NCI-H187 treated with DMSO at 0.1 percent for 48 hours (cell line): Measurements from ENCODE around the gene MEDAG.

Experiments used
- DNase-seq: peaks from one replicate; lab custom pipeline; 2025; lab: John Stamatoyannopoulos, UW

MEDAG gene

DNA sequence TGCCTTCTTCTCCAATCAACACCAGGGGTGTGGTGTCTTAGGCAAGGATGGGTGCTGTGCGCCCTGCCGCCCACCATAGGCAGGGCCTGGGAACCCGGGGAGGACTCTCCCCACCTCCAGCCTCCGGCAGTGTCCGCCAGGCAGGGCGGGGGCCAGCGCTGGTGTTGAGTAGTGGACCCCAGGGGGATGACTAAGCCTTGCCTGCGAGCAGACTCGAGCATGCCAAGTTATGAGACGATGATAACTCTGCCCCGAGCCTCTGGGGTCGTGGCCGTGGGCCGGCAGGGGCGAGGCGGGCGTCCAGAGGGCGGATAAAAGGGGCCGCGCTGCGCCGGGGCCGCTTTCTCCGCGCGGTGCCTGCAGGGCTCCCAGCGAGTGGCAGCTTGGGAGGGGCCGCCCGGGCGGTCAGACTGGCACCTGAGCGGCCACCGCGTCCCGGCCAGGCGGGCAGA lies at the start of gene MEDAG:
Gene MEDAG (plus strand): TSS at position 340 of the 452 bp plus-strand sequence. CDS start 245 bp downstream, outside the sequence.
- DNase-seq = no peak

DNA sequence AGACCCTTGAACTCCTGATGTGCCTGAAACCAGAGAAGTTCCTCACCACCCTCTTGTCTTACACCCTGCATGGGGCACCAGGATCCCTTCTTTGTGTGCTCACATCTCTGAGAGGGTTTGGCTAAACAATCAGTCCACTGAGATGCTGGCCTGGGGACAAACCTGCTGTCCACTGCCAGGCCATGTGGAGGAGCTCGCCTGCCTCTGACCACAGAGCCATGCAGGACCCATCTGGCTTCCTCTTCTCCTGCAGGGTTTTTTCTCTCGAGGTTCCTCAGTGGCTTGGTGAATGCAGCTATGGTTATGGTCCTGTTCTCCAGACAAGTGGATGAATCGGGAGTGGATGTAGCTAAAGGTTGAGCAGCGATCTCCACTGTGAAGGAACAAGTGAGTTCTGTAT lies 49.1 kb upstream of the MEDAG start:
- DNase-seq = no peak

DNA sequence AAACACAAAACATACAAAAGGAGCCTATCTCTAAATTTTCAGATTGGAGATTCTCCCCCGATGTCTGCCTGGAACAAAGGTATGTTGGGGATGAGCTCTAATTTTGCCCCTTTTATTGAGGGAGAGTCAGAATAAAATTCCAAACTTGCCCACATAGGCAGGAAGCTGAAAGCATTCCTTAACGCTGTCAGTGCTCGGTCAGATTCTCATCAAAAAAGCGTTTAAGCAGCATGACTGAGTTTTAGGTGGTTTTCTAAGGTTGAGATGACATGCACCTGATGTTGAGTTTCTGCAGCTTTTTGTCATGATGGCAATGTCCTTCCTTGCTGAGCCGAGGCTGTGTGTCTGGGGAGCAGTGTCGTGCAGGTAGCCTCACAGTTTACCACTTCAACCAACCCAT lies 48.4 kb upstream of the MEDAG start:
- DNase-seq = no peak

DNA sequence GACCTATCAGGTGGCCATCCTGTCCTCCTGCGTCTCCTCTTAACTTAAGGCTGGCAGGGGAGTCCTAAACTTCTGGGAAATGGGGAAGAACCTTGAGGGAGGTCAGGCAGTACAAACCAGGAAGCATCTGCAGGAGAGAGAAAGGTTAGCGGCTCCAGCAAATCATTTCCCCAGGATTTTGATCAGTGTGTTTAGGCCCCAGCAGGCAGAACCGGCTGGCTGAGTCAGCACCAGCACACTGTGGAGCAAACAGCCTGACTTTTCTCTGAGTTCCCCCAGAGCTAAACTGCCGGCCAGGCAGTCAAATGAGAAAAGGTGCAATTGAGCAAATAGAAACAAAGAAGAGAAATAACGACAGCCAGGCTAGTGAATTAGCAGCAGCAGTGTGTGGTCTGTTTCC lies 46.7 kb upstream of the MEDAG start:
- DNase-seq = no peak

DNA sequence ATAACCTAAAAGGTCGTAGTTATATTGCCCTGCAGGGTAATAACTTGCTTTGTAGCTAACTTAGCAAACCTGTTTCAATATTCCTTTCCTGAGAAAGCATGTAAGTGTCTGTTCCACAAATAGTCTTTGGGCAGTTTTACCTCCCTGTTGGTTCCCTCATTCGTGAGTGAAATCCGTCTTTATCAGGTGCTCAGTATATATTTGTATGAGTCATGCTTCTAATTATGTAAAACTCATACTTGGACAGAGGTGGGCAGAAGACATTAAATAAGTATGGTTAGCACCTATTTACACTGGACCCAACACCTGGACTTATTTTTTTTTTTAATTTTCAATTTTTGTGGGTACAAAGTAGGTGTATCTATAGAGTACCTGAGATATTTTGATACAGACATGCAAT lies 44.9 kb upstream of the MEDAG start:
- no peak for DNase-seq

DNA sequence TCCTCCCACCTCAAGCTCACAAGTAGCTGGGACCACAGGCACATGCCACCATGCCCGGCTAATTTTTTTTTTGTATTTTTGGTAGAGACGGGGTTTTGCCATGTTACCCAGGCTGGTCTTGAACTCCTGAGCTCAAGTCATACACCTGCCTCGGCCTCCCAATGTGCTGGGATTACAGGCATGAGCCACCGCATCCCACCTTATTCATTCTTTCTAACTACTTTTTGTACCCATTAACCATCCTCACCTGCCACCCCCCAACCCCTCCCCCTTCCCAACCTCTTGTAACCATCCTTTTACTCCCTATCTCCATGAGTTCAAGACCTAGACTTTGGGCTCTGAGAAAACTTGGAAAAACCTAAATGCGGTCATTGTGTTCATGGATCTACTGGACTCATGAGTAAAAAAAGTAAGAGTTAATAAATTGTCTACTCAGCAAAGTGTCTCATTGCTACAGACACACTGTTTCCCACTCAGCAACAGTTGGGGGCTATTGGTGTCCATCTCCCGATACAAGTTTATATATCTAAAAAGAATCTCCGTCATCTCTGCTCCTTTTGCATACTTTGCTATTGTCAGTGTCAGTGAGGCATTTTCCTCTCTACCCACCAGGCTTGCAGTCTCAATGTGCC lies 44.1 kb upstream of the MEDAG start:
- no peak for DNase-seq

DNA sequence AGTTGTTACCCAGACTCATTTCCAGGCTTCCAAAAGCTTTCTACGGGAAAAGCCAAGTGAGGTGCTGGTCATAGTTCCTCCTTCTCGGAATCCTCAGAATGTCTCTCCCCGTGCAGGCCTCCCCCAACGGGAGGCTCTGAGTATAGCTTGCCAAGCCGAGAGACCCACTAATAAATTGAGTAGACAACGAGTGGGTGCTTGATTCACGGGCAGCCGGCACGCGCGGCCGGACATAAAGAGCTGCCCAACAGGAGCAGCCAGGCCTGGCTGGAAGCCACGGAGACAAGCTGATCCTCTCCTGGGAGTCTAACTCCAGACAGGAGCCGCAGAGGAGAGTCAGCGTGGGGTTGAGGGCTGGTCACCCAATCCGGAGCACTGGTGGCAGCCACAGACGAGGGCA lies 43.4 kb upstream of the MEDAG start:
- no peak for DNase-seq

DNA sequence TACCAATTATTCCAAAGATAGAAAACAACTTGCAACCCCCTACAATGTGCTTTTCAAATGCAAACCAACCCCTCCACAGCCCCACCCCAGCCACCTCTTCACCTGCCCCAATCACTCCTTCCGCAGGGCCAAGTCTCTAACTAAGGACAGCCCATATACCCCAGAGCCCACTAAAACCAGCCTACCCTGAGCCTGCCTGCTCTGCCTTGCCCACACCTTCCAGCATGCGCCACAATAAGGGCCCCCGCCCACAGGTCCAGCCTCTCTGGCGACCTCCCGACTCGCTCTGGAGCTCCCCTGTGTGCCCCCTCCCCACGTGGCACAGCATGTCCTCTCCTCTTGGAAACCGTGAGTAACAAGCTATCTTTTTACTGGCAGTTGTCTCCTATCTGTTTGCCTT lies 42.8 kb upstream of the MEDAG start:
- no peak for DNase-seq

DNA sequence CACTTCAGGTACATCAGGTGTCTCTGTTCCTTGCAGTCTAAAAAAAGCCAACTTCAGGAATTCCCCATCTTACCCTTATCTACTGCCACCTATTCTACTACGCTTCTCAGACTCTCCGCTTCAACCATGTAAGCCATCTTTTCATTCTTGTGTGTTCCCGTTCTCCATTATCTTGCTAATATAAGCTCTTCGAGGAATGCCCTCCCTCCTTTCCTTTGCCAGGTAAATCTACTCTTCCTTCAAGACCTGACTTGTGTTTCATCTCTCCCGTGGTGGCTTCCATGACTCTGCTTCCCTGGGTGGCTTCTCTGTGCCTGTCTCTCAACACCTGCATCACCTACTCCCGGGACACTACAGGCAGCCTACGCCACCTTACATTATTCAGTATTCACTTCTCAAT lies 42.3 kb upstream of the MEDAG start:
- DNase-seq = no peak

DNA sequence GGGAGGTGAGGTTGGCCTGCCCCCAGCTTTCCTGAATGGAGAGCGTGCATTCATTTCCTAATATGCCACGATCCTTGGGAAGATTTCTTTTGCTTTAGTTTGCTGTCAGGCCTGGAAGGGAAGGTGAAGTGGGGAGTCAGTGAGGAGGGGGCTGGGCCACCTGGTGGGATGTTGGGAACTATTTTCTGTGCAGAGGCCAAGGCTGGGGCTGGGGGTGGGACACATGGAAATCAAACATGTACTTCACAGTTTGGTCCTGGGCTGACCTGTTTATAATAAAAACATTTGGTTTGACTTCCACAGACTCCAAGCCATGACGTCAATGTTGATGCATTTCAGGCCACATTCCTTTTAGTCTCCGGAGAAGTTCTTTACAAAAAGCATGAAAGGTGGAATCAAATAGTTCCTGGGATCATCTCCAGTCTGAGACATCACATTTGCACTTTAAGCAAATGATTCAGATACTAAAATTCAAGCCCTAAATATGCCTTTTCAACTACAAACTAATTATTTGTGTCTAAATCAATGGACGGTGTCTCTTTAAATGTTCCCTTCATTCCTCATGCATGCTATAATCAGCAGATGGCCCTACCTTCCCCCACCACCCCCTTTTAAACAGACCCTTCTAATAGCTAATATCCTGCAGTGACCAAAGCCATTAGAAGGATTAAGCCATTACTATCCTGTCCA lies 41.5 kb upstream of the MEDAG start:
- no peak for DNase-seq

DNA sequence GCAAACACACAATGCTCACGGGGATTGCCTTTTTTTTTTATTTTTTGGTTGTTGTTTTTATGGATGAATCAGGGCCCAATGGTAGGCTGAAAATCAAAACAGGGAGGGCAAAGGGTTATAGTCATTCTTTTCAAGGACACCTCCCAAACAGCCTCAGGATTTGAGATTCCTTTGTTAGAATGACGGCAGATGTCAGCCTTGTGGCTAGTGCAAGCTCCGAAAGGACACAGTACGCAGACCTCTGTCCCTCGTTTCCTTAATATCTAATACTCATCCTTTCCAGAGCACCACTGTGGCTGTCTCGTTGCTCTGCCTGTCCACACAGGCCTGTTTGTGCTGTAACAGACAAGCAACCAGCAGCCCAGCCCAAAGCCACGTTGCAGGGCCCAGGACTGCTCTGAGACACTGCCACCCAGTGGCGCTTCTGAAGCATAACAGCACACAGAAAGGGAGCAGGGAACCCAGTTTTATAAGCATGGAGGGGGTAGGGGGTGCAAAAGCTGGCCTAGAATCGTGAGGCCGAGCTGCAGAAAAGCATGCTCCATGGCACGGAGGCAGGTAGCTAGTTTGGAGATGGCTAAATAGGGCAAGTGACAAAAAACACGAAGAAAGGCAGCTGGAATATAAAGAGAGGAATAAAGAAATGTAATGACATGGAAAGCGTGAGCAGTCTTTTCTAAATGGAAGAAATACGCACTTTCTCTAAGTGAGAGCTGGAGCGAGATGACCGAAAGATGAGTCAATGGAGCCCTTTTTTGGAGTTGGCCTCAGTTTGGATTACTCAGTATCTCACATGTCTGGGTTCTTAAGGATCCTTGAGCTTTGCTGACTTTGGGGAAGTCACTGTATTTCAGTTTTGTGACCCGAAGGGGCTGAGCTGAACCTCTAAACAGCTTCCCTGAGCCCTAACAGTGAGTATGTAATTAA lies 40.7 kb upstream of the MEDAG start:
- DNase-seq = no peak

DNA sequence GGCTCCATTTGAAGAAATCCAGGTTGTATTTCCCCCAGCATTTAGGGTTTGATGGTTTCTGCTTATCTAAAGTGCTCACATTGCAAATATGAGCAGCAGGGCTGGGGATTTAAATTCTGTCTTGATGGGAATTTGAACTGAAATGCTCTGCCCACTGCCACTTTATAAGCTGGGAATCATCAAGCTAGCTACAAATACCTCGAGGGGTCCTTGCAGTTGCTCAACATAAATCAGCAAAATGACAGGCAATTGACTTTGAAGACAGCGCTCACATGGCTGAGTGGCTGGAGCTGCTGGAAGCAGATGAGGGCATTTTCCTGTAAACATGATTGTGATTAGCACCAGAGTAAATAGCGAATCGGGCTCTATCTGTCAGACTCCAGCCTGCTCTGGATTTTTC lies 39.4 kb upstream of the MEDAG start:
- DNase-seq = no peak

DNA sequence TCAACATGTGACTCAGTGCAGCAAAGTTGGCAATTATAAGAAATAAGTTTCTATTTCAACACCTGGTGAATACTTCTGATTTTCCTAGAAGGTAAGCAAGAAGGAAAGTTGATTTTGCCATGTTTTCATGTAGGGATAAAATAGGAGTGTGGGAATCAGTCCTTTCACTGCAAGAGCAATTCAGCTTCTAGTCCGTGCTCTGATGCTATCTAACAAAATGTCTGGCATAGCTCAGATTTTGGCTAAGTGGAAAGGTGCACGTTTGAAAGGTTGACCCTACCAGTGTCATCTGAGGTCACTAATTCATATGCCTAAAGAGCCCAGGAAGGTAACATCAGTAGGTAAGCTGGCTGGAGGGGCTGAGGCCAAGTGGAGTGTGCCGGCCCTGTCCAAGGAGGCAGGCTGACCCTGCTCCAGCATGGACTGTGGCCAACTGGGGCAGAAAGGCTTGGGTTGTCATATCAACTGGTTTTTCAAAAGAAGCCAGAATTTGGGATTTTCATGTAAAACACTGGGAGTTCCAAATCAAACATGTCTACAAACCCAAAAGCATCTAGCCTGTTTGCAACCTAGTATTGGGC lies 38.9 kb upstream of the MEDAG start:
- no peak for DNase-seq

DNA sequence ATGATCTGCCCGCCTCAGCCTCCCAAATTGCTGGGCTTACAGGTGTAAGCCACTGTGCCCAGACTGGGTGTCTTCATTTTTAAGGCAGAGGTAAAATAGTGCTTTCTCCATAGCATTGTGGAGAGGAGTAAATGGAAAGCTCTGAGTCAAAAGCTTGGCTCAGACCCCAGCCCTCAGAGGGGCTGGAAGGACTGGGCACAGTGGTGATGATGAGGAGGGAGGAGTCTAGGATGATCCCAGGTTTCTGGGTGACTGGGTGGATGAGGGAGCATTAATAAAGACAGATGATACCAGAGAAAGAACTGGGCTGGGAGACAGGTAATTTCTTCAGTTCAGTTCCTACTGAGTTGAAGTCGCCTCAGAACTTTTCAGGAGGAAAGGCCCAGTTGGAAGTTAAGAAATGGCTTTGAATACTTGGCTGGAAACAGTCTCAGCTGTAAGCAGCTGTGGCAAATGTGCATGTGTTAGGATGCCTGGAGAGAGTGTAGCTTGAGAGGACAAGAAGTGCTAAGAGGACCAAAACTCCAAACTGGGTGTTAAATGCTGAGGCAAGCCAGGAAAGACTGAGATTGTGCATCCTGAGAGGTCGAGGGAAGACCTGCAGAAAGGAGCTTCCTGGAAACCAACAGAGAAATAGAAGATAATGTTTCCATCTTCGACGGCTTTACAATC lies 37.1 kb upstream of the MEDAG start:
- DNase-seq = no peak

DNA sequence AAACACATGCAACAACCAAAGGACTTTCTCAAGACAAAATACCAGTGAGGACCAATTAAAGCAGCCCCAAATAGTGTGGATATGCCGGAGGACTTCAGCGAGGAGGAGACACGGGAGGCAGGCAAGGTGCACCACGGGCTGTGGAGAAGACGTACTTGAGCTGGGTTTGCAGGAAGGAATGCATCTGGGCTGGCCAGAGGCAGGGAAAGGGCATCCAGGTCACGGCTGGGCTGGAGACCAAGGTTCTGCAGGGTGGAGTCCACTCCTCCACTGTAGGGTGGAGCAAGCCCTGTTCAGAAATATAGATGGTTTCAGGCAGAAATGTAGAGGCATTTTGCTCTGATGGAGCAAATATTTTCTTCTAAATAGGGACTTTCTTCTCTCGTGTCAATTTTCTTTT lies 36.6 kb upstream of the MEDAG start:
- no peak for DNase-seq

DNA sequence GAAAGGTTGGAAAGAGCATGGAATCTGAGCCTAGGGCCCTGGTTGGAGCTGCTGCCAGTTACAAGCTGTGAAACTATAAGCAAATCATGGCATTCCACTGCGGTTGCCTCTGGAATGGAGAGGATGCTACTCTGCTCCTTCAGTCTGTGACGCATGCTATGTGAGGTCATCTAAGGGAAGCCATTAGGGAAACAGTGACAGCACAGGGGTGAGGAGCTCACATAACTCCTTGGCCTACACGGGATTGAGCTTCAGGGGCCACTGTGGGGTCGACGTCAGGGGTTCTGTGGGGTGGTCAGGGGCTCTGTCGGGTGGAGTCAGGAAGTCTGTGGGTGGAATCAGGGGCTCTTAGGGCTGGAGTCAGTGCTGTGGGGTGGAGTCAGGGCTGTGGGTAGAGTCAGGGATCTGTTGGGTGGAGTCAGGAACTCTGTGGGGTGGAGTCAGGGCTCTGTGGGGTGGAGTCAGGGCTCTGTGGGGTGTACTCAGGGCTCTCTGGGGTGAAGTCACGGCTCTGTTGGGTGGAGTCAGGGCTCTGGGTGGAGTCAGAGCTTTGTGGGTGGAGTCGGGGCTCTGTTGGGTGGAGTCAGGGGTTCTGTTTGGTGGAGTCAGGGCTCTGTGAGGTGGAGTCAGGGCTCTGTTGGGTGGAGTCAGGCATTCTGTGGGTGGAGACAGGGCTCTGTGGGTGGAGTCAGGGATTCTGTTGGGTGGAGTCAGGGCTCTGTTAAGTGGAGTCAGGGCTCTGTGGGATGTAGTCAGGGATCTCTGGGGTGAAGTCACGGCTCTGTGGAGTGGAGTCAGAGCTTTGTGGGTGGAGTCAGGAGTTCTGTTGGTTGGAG lies 35.8 kb upstream of the MEDAG start:
- DNase-seq = no peak

DNA sequence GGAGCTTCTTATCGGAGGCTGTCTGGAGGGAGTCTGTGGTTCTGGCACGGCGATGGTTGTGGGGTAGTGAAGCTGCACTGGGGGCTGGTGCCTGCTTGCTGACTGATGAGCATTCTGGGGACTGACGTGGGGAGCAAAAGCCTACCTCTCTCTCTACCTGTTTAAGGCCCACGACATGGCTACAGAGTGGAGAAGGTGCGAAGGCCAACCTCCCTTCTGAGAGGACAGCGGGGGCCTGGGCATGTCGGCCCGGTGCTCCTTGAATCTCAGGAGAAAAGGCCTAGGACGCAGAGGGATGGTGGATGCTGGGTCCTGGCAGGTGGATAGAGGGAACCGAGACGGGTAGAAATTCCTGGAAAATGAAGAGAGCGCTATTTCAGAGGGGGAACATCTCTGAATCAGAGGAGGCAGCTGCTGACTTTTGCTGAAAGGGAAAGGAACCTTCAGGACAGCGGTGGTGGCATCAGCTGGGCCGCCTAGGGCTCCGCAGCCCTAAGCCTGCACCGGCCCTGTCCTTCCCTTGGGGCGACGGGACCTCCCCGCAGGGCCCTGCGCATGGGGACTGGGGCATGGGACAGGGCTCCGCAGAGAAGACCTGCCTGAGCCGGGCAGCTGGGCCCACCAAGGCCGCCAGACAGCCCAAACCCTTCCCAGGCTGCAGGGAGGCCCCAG lies 35.0 kb upstream of the MEDAG start:
- no peak for DNase-seq

DNA sequence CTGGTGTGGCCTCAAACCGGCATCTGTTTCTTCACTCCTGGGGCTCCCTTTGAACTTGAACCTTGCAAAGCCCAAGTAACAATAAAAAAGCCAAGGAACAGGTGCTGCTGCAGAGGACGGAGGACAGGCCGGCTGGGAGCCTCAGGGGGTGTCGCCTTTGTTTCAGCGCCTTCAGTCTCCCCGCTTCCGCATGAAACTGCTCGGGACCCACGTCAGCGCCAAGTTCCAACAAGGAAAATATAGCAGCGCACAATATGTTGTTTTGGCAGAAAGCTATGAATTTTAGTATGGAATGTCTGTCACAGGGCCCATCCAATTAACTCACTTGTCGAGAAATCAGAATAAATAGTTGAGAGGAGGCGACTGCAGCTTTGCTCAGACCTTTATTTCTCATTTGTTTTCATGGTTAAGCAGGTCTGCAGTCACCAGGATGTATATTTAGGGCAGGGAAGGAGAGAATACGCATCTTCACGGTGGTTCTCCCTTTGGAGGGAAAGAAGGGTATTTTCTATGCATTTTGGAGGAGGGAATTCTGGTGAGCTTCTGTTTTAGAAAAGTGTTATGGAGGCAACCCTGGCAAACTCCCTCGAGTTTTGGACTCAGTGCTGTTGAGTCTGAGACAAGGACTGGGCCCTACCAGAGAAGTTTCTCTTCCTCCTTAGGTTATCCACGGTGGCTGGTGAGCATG lies 34.3 kb upstream of the MEDAG start:
- no peak for DNase-seq

DNA sequence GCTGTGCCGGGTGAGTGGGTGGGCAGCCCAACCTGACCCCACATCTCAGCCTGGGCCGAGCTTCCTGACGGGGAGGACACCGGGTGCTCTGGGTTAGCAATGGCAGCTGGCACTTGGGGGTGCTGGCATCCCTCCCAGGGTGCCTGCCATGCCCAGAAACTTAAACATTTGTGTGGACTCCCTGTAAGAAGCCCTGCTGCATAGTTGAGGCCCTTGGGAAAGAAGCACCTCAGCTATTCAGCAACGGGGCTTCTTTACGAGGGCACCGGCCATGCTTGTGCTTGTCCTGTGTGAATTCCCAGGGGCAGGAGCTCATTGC lies 33.8 kb upstream of the MEDAG start:
- no peak for DNase-seq
